Right ventricle myocardium inferior (tissue), 1 donor: ENCODE results near the gene TMSB10. TPM values are rescaled to one million over a fixed set of nuclear protein-coding genes. Genes with fewer than 3 reads are reported as not detected.
"Not testable (repeated sequence)": the region's sequence is repeated elsewhere in the genome, so short reads cannot be mapped to it uniquely, and the experiment has no call there.

Source experiments
- ATAC-seq: fragments of 200-7000 bp; cut with Tn5 transposase; one replicate; pipeline ENCODE4 v1.9.1; 2020; ENCODE audit warnings: mild to moderate bottlenecking, moderate library complexity
- DNase-seq: peaks from one replicate; pipeline ENCODE4 v3.0.0; 2021; ENCODE audit errors: missing footprints
- intact Hi-C: fragments of 100-400 bp; cut with DNase I; formaldehyde crosslinking; loops from one replicate; pipeline ENCODE4 v1.11.0; 2022
- total RNA-seq: library from RNA; stranded (reverse); fragmentation: NEBNext Ultra II Directional; extraction: Animal tissue kit (Norgen Biotek cat#: 25700); gene quantifications from one replicate; pipeline ENCODE4 v1.2.1, GENCODE V29; 2021
- donor health status: DM: no; HTN: yes; CAD: no; lungs with severe emphysema.

The TMSB10 gene
- total RNA-seq, 1 donor from 2014 or later, result 571 TPM

DNA sequence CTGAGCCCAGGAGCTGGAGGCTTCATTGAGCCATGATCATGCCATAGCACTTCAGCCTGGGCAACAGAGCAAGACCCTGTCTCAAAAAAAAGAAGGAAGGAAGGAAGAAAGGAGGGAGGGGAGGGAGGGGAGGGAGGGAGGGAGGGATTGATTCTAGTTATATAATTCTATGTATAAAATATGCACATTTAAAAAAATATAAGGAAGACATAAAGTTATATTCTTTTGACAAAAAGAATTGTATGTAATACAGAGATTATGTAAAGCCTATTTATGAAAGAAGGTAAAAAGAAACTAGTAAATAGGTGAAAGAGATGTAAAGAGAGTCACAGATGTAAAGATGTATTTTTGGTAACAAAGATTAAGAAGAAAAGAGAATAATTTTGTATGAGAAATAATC is 17.6 kb downstream of the TMSB10 start:
- intact Hi-C loops, result loop anchor here (10.0 kb wide), 1 partner anchor 362 kb away; no protein-coding TSS in a partner anchor
- DNase-seq (no peak), ATAC-seq (no peak)

DNA sequence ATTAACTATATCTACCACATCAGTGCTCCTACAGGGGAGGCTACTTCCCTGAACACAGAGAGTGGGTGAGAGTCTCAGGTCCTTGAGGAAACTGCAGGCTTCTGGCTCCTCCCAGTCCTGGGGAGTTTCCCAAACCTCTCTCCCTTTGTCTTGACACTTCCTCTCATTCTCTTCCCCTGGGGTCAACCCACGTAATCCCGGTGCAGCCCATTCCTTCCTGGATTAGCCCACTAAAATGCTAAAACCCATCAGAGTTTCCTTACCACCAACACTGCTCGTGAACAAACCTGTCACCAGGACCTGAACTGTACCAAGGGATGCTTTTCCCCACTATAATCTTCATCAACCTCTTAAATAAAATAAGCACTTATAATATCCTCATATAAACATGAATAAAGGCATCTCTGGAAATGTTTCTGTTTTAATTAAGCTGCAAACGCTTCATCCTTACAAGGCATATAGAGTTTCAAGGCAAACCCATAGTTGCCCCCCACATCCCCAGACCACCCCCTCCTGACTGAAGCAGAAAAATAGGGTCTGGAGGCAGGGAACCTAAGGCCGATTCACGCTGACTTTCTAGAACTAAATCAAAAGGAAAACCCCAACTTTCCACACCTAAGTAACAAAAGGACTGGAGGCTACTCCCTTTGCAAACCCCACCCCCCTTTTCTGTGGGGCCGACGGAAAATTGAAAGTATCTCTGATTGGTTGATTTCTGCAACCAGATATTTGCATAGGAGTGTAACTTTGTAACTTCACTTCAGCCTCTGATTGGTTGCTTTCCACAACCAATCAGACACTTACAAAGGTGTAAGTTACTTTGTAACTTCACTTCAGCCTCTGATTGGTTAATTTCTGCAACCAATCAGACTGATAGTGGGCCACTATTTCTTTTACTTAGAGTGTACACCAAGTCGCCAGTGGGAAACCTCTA is 19.0 kb downstream of the TMSB10 start:
- DNase-seq, result no peak
- intact Hi-C loops, result loop anchor here (1.0 to 10.0 kb wide), 3 partner anchors 19 to 360 kb away; partner anchors contain the start of genes KCMF1 and TMSB10
- ATAC-seq, result peak; percentile 13

DNA sequence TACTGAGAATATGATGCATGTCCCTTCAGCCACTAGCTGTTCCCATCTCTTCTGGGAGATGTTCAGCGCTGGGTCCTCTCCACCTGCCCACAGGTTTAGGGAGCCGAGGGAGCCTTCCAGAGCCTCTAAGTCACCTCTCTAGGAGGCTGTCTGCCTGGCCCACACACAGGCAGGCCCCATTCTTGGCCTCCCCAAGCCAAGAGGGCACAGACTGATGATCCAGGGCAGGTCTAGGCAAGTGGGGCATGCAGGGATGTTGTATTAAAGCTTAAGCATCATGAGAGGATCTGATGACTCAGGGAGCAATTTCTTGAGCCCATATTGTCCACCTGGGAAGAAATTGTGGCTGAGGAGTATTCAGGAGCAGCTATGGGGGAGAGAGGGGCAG is 19.9 kb downstream of the TMSB10 start:
- intact Hi-C loops, result loop anchor here (1.0 to 10.0 kb wide), 3 partner anchors 20 to 359 kb away; partner anchors contain the start of genes KCMF1 and TMSB10
- DNase-seq, result no peak
- ATAC-seq, result no peak

DNA sequence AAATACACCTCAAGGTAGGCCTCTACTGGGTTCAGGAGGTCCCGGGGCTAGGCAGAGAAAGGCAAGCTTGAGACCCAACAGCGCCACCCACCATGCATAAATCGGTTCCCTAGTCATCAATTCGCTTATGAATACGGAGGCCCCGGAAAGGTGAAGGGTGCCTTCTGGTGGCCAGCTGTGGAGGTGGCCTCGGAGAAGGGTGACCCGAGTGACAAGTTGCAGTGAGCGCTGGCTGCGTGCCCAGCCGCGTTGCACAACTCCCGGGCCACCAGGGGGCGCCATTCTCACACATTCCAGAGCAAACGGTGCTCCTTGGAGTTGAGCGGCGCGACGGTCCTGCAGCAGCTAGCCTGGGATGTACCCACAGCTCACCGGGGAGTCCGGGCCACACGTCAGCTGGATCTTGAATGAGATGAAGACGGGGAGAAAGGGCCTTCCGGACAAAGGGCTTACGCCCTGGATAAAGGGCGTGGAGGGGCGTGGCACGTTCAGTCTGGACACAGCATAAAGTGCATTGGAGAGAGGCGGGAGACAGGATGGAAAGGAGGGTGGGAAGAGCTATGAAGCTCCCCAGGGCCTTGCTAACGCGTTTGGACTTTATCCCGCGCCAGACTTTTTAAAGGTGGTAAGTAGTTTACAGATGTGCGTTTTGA is 20.4 kb downstream of the TMSB10 start:
- ATAC-seq (peak; percentile 82), DNase-seq (peak; percentile 97)
- intact Hi-C loops, result loop anchor here (1.0 to 10.0 kb wide), 4 partner anchors 21 to 359 kb away; partner anchors contain the start of genes KCMF1 and TMSB10

DNA sequence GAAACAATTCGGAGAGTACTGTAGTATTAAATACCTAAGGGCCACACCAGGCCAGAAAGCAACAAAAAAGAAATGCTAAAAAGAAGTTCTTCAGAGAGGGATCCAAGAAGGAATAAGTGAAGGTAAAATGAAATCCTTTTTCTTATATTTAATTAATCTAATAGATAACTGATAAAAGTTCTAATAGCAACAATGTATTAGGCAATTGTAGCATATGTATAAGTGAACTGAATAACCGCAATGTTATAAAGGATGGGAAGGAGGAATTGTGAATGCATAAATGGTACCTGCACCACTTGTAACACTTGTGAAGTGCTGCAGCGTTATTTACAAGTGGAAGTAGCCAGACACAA is 21.8 kb downstream of the TMSB10 start:
- intact Hi-C loops, result loop anchor here (1.0 to 10.0 kb wide), 4 partner anchors 45 to 432 kb away; partner anchors contain the start of gene KCMF1
- DNase-seq (no peak), ATAC-seq (no peak)

DNA sequence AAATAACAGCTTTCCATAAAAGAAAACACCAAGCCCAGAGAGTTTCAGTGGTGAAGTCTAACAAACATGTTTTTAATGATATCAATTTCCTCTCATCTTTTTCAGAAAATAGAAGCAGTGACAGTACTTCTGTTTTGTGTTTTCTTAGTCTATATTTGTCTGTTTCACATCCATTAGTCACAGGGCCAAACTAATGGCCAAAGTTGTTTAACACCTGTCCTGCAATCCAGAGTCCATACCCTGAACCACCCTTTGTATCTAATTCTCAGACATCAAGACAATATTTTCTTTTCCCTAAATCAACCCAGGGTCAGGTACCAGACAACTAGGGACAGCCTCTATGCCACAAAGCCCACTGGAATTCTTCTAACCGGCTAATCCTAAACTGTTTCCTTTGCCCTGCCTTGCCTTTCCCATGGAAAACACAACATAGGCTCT is 25.9 kb downstream of the TMSB10 start:
- ATAC-seq, result no peak
- intact Hi-C loops, result no loop called here
- DNase-seq, result no peak

DNA sequence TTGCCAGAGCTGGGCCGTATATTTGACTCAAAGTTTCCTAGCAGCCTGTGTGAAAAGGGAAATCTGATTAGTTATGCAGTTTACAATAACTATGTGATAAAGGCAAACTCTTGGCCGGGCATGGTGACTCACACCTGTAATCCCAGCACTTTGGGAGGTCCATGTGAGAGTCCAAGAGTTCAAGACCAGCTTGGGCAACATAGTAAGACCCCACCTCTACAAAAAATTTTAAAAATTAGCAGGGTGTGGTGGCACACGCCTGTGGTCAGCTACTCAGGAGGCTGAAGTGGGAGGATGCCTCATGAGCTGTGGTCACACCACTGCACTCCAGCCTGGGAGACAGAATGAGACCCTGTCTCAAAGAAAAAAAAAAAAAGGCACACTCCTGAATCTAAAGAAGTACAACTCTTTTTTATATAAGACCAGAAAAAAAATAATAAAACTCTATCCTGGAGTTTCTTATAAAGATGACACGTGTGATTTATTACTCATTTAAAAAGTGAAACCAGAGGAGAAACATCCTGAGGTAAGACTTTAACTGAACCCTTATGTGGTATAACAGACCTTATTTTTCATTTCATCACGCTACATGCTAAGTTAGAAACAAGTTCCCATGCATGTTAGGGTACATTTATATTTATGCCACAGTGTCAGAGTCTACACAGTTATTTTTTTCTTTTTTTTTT is 32.9 kb downstream of the TMSB10 start:
- intact Hi-C loops, result no loop called here
- ATAC-seq (no peak), DNase-seq (no peak)

DNA sequence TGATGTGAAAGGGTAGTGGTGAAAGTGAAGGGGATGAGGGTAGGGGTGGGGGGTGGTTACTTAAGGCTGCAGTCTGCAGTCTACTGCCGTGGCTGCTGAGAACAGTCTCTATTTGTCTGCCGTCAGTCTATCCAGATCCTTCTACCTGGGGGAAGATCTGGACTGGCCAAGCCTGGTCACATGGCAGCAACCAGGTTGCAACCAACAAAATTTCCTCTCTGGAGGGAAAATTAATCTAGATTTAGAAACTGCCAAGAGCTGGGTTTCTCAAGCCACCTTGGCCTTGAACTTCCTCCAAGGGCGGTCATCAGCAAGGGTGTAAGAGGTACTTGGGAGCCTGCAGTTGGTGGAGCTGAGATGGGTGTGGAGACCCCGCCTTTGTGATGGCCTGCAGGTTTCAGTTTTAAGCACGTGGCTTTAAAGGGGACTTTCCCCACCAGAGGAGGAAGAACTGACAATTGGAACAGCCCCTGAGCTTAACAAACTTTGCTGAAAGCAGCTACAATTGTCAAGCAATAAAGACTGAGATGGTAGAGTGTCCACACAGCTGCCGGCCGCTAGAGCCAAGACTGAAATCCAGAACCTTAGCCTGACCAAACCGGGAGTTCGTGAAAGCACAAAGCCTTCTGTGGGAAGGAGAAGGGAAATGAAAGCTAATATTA is 34.1 kb downstream of the TMSB10 start:
- DNase-seq, result no peak
- intact Hi-C loops, result no loop called here
- no peak for ATAC-seq

DNA sequence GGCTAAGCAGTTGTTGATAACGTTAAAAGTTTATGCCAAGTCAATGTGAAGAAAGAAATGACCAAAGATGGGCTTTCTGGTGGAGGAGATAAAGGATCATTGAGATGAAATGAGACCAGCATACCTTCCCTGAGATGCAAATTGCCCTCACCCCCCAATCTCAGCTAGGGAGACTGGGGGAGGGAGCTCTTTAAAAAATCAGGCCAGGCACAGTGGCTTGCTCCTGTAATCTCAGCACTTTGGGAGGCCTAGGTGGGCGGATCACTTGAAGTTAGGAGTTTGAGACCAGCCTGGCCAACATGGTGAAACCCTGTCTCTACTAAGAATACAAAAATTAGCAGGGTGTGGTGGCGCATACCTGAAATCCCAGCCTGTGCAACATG is 34.6 kb downstream of the TMSB10 start:
- intact Hi-C loops, result no loop called here
- ATAC-seq (no peak), DNase-seq (no peak)

DNA sequence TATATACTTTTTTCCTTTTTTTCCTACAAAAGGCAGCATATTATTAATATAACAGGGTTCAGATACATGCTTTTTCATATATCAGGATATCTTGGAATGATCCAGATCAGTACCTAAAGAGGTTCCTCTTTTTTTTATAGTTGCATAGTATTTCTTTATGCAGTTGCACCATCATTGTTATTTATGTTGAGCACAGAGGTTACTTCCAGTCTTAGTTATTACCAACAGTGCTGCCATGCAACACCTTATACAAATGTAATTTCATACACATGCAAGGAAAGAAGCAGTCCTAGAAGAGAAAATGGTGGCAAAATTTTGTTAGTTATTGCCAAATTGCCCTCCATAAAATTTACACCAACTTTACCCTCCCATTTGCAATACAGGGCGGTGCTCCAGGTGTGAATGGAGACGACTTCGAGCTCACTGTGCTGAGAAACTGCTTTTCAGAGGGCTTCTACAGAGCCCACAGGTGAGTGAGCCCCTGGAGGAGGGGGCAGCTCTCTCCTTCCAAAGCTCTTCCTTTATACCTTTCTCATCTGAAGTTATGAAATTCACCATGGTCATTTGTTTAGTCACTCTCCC is 35.5 kb downstream of the TMSB10 start:
- DNase-seq, result no peak
- intact Hi-C loops, result no loop called here
- no peak for ATAC-seq

DNA sequence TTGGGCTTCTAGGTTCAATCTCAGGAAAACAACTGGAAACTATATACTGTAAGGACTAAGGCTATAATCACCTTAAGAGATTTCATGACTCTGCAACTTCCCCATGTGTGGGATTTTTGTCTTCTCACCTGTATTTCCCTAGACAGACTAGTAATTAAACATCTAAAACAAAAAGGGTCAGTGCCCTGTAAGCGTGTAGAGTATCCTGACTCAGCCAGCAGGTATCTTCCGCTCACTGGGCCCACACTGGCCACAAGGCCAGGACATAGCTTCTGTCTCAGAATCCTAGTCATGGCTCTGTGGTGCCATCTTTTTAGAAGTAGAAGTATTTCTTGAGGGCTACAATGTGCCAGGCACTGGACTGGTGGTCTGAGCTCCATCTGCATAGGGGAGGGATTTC is 36.7 kb downstream of the TMSB10 start:
- ATAC-seq, result no peak
- intact Hi-C loops, result no loop called here

DNA sequence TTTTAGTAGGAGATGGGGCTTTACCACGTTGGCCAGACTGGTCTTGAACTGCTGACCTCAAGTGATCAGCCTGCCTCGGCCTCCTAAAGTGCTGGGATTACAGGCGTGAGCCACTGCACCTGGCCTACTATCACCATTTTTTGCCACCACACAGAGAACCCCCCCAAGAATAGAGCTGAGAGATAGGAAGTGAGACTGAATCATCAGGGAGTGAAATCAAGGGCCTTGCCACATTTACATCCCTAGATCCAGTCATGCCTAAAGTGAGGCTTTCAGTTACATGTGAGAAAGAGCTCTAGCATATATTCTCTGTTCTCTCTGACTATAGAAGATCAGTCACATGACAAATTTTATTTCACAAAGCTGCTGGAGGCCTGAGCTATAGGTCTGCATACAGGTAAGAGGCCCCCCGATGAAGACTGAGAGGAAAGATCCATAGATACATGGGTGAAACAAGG is 37.5 kb downstream of the TMSB10 start:
- no peak for ATAC-seq
- no peak for DNase-seq
- intact Hi-C loops, result no loop called here

More for the DNA sequence above, 36.7 kb downstream of the TMSB10 start:
- no peak for DNase-seq

DNA sequence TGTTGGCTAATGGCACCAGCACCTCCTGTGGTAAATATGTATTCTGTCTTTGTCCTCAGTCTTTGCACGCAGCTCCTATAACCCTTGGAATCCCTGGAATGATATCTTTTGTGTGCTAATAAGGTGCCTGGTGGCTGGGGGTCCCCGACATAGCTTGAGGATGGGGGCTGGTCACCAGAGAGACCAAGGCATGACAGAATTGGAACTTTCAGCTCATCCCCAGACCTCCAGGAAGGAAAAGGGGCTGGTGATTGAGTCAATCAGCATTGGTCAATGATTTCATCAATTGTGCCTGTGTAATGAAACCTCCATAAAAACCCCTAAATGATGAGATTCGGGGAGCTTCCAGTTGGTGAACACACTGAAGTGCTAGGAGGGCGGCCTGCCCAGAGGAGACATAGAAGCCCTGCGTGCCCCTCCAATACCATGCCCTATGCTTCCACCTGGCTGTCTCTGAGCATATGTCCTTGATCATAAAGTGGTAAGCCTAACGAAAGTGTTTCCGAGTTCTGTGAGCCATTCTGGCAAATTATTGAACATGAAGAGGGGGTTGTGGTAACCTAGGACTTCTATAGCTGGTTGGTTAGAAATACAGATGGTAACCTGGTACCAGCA is 38.9 kb downstream of the TMSB10 start:
- no peak for ATAC-seq
- DNase-seq, result no peak
- intact Hi-C loops, result no loop called here

DNA sequence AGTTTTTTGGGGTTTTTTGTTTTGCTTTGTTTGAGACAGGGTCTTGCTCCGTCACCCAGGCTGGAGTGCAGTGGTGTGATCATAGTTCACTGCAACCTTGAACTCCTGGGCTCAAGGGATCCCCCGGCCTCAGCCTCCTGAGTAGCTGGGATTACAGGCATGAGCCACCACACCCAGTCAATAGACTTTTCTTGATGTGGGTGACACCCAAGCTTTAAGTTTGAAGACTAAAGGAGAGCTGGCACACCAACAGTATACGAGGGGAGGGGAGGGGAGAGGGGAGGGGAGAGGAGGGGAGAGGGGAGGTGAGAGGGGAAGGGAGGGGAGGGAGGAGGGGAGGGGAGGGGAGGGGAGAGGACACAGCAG is 40.4 kb downstream of the TMSB10 start:
- ATAC-seq, intact Hi-C loops, DNase-seq: not testable (repeated sequence)

DNA sequence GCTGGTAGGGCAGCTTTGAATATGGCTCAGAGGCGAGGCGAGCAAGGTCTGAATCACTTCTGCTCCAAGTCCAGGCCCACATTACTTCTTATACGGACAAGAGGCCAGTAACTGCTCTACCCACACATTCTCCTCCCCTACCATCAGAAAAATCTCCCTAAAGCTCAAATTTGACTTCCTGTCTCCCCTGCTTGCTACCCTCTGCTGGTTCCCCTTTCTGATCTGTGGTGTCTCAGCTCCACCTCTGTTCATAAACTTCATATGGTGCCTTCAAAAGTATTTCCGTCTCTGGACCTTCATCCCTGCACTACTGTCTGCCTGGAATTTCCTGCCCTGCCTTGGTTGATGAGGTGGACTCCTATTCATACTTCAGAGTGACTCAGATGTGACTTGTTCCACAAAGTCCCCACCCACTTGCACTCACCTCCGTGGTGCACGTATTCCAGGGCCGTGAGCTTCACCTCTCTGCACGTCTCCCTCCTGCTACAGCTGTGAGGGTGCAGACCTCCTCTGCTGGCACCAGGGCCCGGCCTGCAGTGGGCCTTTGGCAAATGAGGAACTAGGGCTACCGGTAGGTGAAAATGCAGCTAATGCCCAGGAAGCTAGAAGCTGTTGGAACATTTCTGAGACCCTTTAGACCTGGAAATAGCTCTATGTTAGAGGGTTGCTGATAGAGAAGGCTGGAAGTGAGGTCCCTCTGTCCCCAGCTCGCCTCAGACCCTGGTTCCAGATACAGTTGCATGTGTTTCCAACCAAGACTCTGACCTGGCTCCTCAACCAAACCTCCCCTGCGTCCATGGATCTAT is 41.0 kb downstream of the TMSB10 start:
- intact Hi-C loops, result no loop called here

DNA sequence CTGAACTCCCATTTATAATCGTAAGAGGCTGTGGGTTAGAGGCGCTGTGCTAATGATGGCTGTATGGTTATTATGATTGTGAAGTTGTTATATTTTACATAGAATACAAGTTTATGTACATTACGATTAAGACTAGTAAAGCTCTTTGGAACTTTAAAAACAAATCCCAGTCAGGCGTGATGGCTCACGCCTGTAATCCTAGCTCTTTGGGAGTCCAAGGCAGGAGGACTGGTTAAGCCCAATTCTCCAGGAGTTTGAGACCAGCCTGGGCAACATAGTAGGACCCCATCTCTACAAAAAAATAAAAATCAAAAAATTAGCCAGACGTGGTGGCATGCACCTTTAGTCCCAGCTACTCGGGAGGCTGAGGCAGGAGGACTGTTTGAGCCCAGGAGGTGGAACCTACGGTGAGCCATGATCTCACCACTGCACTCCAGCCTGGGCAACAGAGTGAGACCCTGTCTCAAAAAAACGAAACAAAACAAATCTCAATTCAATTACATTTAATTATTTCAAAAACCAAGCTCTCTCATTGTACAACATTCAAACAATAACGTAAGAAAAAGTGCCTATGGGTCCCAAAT is 41.6 kb downstream of the TMSB10 start:
- intact Hi-C loops, result no loop called here
- DNase-seq, result no peak
- no peak for ATAC-seq

More for the DNA sequence above, 41.0 kb downstream of the TMSB10 start:
- no peak for ATAC-seq
- DNase-seq, result no peak

DNA sequence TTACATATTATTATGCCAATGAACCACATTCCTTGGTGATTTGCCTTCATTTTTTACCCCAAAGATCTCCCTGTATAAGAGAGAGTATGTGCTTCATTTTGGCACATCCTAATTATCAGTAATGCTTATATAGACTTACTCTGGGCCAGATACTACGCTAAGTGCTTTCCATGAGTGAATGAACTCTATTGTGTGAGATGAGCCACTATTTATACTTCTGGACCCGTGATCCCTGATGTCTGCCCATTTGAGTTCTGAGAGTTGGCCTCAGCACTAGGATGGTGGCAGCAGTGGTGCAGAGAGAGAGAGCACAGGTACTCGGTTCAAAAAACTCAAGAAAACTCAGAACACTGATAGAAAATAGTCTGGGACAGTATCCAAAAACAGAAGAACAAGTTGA is 48.1 kb downstream of the TMSB10 start:
- DNase-seq (no peak), ATAC-seq (no peak)
- intact Hi-C loops, result no loop called here
